ENCODE results near the gene CBLN1.
A peak's percentile ranks its signal among the peaks of the same experiment; 100 is the strongest.
"Not testable (repeated sequence)": the region's sequence is repeated elsewhere in the genome, so short reads cannot be mapped to it uniquely, and the experiment has no call there.

The CBLN1 gene

GRCh38 chr16:49259330-49259729 is 22.3 kb downstream of the CBLN1 start:
- 0 out of 2 replicates have a peak, but pooled peaks cover 5% of the 10 kb centered on the region for H3K9me3 ChIP-seq (ENCODE audit: insufficient read depth, low read length)
- no peaks in the 10 kb centered on the region for H3K4me1 ChIP-seq (ENCODE audit: insufficient read depth, insufficient read length)
- H3K36me3 ChIP-seq (ENCODE audit: insufficient read depth, insufficient read length, low read length) = no peaks in the 10 kb centered on the region
- no peak overlapping the region for H3K9ac ChIP-seq (ENCODE audit: insufficient read length, low read depth)
- H3K27me3 ChIP-seq (ENCODE audit: insufficient read depth, insufficient read length) = no peaks in the 10 kb centered on the region
- no peak overlapping the region for H3K4me3 ChIP-seq (ENCODE audit: insufficient read length, low read depth)
- no peak for TF ChIP-seq ZNF274 (IDR thresholded peaks at IDR 0.05; ENCODE audit: low read depth, low read length)
- no peak for TF ChIP-seq SUZ12 (IDR thresholded peaks at IDR 0.05; ENCODE audit: extremely low read depth, insufficient read depth, insufficient read length)
- TF ChIP-seq YY1 (IDR thresholded peaks at IDR 0.05; ENCODE audit: insufficient read depth, insufficient read length) = no peak
- no peak for DNase-seq (ENCODE audit: low read depth, low spot score)

GRCh38 chr16:49250689-49251088 is 30.9 kb downstream of the CBLN1 start:
- Histone ChIP-seq H3K9me3 (ENCODE audit: insufficient read depth, low read length) (no peaks in the 10 kb centered on the region), H3K27me3 (ENCODE audit: insufficient read depth, insufficient read length) (no peaks in the 10 kb centered on the region), H3K36me3 (ENCODE audit: insufficient read depth, insufficient read length, low read length) (no peaks in the 10 kb centered on the region), H3K4me3 (ENCODE audit: insufficient read length, low read depth) (no peak overlapping the region), H3K9ac (ENCODE audit: insufficient read length, low read depth) (no peak overlapping the region), H3K4me1 (ENCODE audit: insufficient read depth, insufficient read length) (no peaks in the 10 kb centered on the region)
- no peak for TF ChIP-seq YY1 (IDR thresholded peaks at IDR 0.05; ENCODE audit: insufficient read depth, insufficient read length)
- TF ChIP-seq ZNF274 (IDR thresholded peaks at IDR 0.05; ENCODE audit: low read depth, low read length) = no peak
- no peak for TF ChIP-seq SUZ12 (IDR thresholded peaks at IDR 0.05; ENCODE audit: extremely low read depth, insufficient read depth, insufficient read length)
- DNase-seq (ENCODE audit: low read depth, low spot score) = peak; percentile 30

GRCh38 chr16:49248227-49248626 is 33.4 kb downstream of the CBLN1 start:
- no peak overlapping the region for H3K4me3 ChIP-seq (ENCODE audit: insufficient read length, low read depth)
- H3K9ac ChIP-seq (ENCODE audit: insufficient read length, low read depth) = no peak overlapping the region
- DNase-seq (ENCODE audit: low read depth, low spot score) = no peak
- no peaks in the 10 kb centered on the region for H3K36me3 ChIP-seq (ENCODE audit: insufficient read depth, insufficient read length, low read length)
- no peaks in the 10 kb centered on the region for H3K9me3 ChIP-seq (ENCODE audit: insufficient read depth, low read length)
- no peaks in the 10 kb centered on the region for H3K4me1 ChIP-seq (ENCODE audit: insufficient read depth, insufficient read length)
- no peak for TF ChIP-seq YY1 (IDR thresholded peaks at IDR 0.05; ENCODE audit: insufficient read depth, insufficient read length)
- TF ChIP-seq ZNF274 (IDR thresholded peaks at IDR 0.05; ENCODE audit: low read depth, low read length) = no peak
- no peak for TF ChIP-seq SUZ12 (IDR thresholded peaks at IDR 0.05; ENCODE audit: extremely low read depth, insufficient read depth, insufficient read length)
- H3K27me3 ChIP-seq (ENCODE audit: insufficient read depth, insufficient read length) = no peaks in the 10 kb centered on the region

GRCh38 chr16:49236216-49236615 is 45.4 kb downstream of the CBLN1 start:
- Histone ChIP-seq H3K9me3 (ENCODE audit: insufficient read depth, low read length) (no peaks in the 10 kb centered on the region), H3K9ac (ENCODE audit: insufficient read length, low read depth) (no peak overlapping the region), H3K27me3 (ENCODE audit: insufficient read depth, insufficient read length) (no peaks in the 10 kb centered on the region), H3K36me3 (ENCODE audit: insufficient read depth, insufficient read length, low read length) (no peaks in the 10 kb centered on the region), H3K4me3 (ENCODE audit: insufficient read length, low read depth) (no peak overlapping the region), H3K4me1 (ENCODE audit: insufficient read depth, insufficient read length) (no peaks in the 10 kb centered on the region)
- no peak for DNase-seq (ENCODE audit: low read depth, low spot score)
- TF ChIP-seq YY1 (IDR thresholded peaks at IDR 0.05; ENCODE audit: insufficient read depth, insufficient read length) = no peak
- TF ChIP-seq SUZ12 (IDR thresholded peaks at IDR 0.05; ENCODE audit: extremely low read depth, insufficient read depth, insufficient read length) = no peak
- no peak for TF ChIP-seq ZNF274 (IDR thresholded peaks at IDR 0.05; ENCODE audit: low read depth, low read length)

GRCh38 chr16:49228335-49228734 is 53.3 kb downstream of the CBLN1 start:
- DNase-seq (ENCODE audit: low read depth, low spot score) = not testable (repeated sequence)

More at GRCh38 chr16:49228335-49228734, 53.3 kb downstream of the CBLN1 start:
- not testable (repeated sequence) for H3K4me1 ChIP-seq (ENCODE audit: insufficient read depth, insufficient read length); H3K36me3 ChIP-seq (ENCODE audit: insufficient read depth, insufficient read length, low read length); H3K27me3 ChIP-seq (ENCODE audit: insufficient read depth, insufficient read length); H3K9me3 ChIP-seq (ENCODE audit: insufficient read depth, low read length); H3K9ac ChIP-seq (ENCODE audit: insufficient read length, low read depth); H3K4me3 ChIP-seq (ENCODE audit: insufficient read length, low read depth)
